Stomach (tissue), 9 donors: Measurements from ENCODE around the gene PPP1R10. TPM values are rescaled to one million over a fixed set of nuclear protein-coding genes. Genes with fewer than 3 reads are reported as not detected.

Experiments
- DNase-seq, 2 donors: peaks; one replicate each; pipeline versions ENCODE4 v3.0.0 to v3.0.0-alpha.2; 2013 to 2019
- H3K27ac ChIP-seq, 5 donors: fragments of 200-600 bp in 4 of 5; sonication (generic) in 4 of 5; one replicate each; pipeline ENCODE4 v1.5.1; 2013 to 2019; ENCODE audit warnings: mild to moderate bottlenecking in 1 of 5, moderate library complexity in 1 of 5
- H3K27me3 ChIP-seq, 3 donors: fragments of 200-600 bp; sonication (generic); one replicate each; pipeline ENCODE4 v1.5.1; 2017 to 2019; ENCODE audit warnings: mixed run types in 1 of 3
- H3K36me3 ChIP-seq, 4 donors: fragments of 200-600 bp; sonication (generic); 1 replicate in 3 of 4; 2 replicates in 1 of 4; pipeline ENCODE4 v1.5.1; 2016 to 2019
- H3K4me1 ChIP-seq, 4 donors: fragments of 200-600 bp; sonication (generic); one replicate each; pipeline ENCODE4 v1.5.1; 2016 to 2019
- H3K4me3 ChIP-seq, 4 donors: fragments of 200-600 bp; sonication (generic) in 3 of 4; one replicate each; pipeline ENCODE4 v1.5.1; 2016 to 2019; ENCODE audit warnings: mild to moderate bottlenecking in 1 of 4
- H3K9me3 ChIP-seq, 4 donors: fragments of 200-600 bp; sonication (generic); one replicate each; pipeline ENCODE4 v1.5.1; 2016 to 2019
- CTCF ChIP-seq, 7 experiments: fragments of 450-650 bp in 4 of 7; fragments of 200-600 bp in 3 of 7; sonication (generic) in 3 of 7; IDR thresholded peaks; one replicate each; pipeline ENCODE4 v1.5.1; 2016 to 2019; ENCODE audit warnings: antibody characterized with exemption in 7 of 7, control low read depth in 2 of 7, mild to moderate bottlenecking in 1 of 7
- EP300 ChIP-seq: sonication (generic); formaldehyde crosslinking; IDR thresholded peaks from one replicate; pipeline ENCODE4 v1.6.1; 2017; ENCODE audit warnings: antibody characterized with exemption
- POLR2A ChIP-seq, 4 donors: fragments of 450-650 bp; IDR thresholded peaks; one replicate each; pipeline ENCODE4 v1.6.1; 2016; ENCODE audit warnings: antibody characterized with exemption in 4 of 4, control low read depth in 2 of 4, mild to moderate bottlenecking in 1 of 4, moderate library complexity in 1 of 4
- POLR2AphosphoS5 ChIP-seq, 3 donors: sonication (generic); formaldehyde crosslinking; IDR thresholded peaks; one replicate each; pipeline ENCODE4 v1.6.1; 2016; ENCODE audit warnings: antibody characterized with exemption in 3 of 3
- WGBS, 5 donors: extraction: QIAGEN DNeasy Blood & Tissue Kit in 3 of 5; methylation state at CpG; one replicate each; pipeline versions ENCODE4 v1.1.5 to v1.1.7; 2013 to 2018; 5-methylcytosine and 5-hydroxymethylcytosine counted together
- intact Hi-C: fragments of 100-400 bp; cut with DNase I; formaldehyde crosslinking; loops from one replicate; pipeline ENCODE4 v1.15.1; 2023; ENCODE audit warnings: low total_unique reads
- polyA plus RNA-seq, 3 donors: library from polyadenylated mRNA; stranded (reverse); fragments of 200-250 nt; gene quantifications; one replicate each; pipeline ENCODE4 v1.2.3, GENCODE V29; 2013
- total RNA-seq, 5 donors: library from RNA; depleted of rRNA; stranded (reverse); fragments of >200 nt; gene quantifications; one replicate each; pipeline versions ENCODE4 v1.1.0 to v1.2.3, GENCODE V29; 2014 to 2016
- donor health status: healthy with polysubstance abuse.
- donor health status: Bipolar disorder and iron deficiency.
- donor health status: healthy.

Gene PPP1R10
- total and polyA plus RNA-seq, 8 donors, result 9.9 to 164 (median 34.1) TPM

GRCh38 chr6:30612687-30613248, 4.3 kb downstream of the PPP1R10 start:
- no peak for DNase-seq
- WGBS, 5 donors, result 20 to 45% (median 28%) methylated on average over 6 of the region's 6 CpGs
- no peaks in the 10 kb centered on the region for H3K9me3 ChIP-seq
- intact Hi-C loops, result no loop called here
- TF ChIP-seq POLR2A (IDR thresholded peaks at IDR 0.05) (no peak), POLR2AphosphoS5 (IDR thresholded peaks at IDR 0.05) (peak in 2 of 3 donors; percentile 14 to 60)
- peak overlapping the region in 4 of 5 donors; percentile 93 to 96 (median 95) for H3K27ac ChIP-seq
- no peaks in the 10 kb centered on the region for H3K27me3 ChIP-seq
- H3K4me3 ChIP-seq, result peak overlapping the region in 1 of 4 donors; percentile 94
- peaks cover 30 to 39% (median 32%) of the 10 kb centered on the region in 4 donors for H3K36me3 ChIP-seq
- H3K4me1 ChIP-seq, result peaks cover 38 to 68% (median 49%) of the 10 kb centered on the region in 4 donors

- peaks cover 38 to 74% (median 52%) of the 10 kb centered on the region in 4 donors for H3K4me1 ChIP-seq
- TF ChIP-seq CTCF (IDR thresholded peaks at IDR 0.05) (peak in 1 of 7 experiments; percentile 16), POLR2A (IDR thresholded peaks at IDR 0.05) (no peak)
- no peak for DNase-seq
- peak overlapping the region in 4 of 5 donors; percentile 93 to 96 (median 95) for H3K27ac ChIP-seq
- no peaks in the 10 kb centered on the region for H3K9me3 ChIP-seq
- H3K4me3 ChIP-seq, result no peak overlapping the region
- no peaks in the 10 kb centered on the region for H3K27me3 ChIP-seq
- peaks cover 36 to 44% (median 37%) of the 10 kb centered on the region in 4 donors for H3K36me3 ChIP-seq
- WGBS, 5 donors, result 28 to 71% (median 53%) methylated on average over 1 of the region's 1 CpG
- intact Hi-C loops, result no loop called here
Measured at GRCh38 chr6:30612213-30612612, 4.8 kb downstream of the PPP1R10 start.

- 38 to 71% (median 57%) methylated on average over 2 of the region's 2 CpGs for WGBS, 5 donors
- H3K27me3 ChIP-seq, result no peaks in the 10 kb centered on the region
- DNase-seq, result no peak
- H3K4me1 ChIP-seq, result peaks cover 38 to 75% (median 52%) of the 10 kb centered on the region in 4 donors
- peak overlapping the region in 2 of 5 donors; percentile 95 to 96 for H3K27ac ChIP-seq
- peaks cover 38 to 48% (median 39%) of the 10 kb centered on the region in 4 donors for H3K36me3 ChIP-seq
- TF ChIP-seq POLR2AphosphoS5 (IDR thresholded peaks at IDR 0.05) (no peak), POLR2A (IDR thresholded peaks at IDR 0.05) (no peak), CTCF (IDR thresholded peaks at IDR 0.05) (no peak), EP300 (no peak)
- no peak overlapping the region for H3K4me3 ChIP-seq
- intact Hi-C loops, result no loop called here
- no peaks in the 10 kb centered on the region for H3K9me3 ChIP-seq
Measured at GRCh38 chr6:30611856-30612194, 5.2 kb downstream of the PPP1R10 start.

- no peaks in the 10 kb centered on the region for H3K27me3 ChIP-seq
- no peak for TF ChIP-seq POLR2A (IDR thresholded peaks at IDR 0.05)
- no peak for TF ChIP-seq EP300
- no peak for TF ChIP-seq CTCF (IDR thresholded peaks at IDR 0.05)
- TF ChIP-seq POLR2AphosphoS5 (IDR thresholded peaks at IDR 0.05), result no peak
- WGBS, 5 donors, result 53 to 69% (median 59%) methylated on average over 9 of the region's 9 CpGs
- H3K4me1 ChIP-seq, result peaks cover 38 to 75% (median 52%) of the 10 kb centered on the region in 4 donors
- H3K27ac ChIP-seq, result peak overlapping the region in 2 of 5 donors; percentile 24 to 95
- H3K9me3 ChIP-seq, result no peaks in the 10 kb centered on the region
- no peak for DNase-seq
- H3K36me3 ChIP-seq, result peaks cover 38 to 48% (median 39%) of the 10 kb centered on the region in 4 donors
- intact Hi-C loops, result no loop called here
- H3K4me3 ChIP-seq, result no peak overlapping the region
Measured at GRCh38 chr6:30611150-30611855, 5.7 kb downstream of the PPP1R10 start.
